IMR-90 (cell line): ENCODE measurements around the gene FOXP1. TPM values are rescaled to one million over a fixed set of nuclear protein-coding genes. Genes with fewer than 3 reads are reported as not detected.
A peak's percentile ranks its signal among the peaks of the same experiment; 100 is the strongest.

Source experiments
- ATAC-seq: fragments of 200-7000 bp; cut with Tn5 transposase; 2 replicates; pipeline ENCODE4 v1.9.1; 2020; ENCODE audit warnings: low read depth, mild to moderate bottlenecking, moderate library complexity
- BruUV-seq: library from RNA; stranded (reverse); fragments of 400-500 nt; replicated peaks from 2 replicates; lab custom pipeline; 2021; lab: Mats Ljungman, UMichigan
- CTCF ChIA-PET: fragments of 300-600 bp; formaldehyde crosslinking; extraction: SDS; loops from one replicate; lab custom pipeline; 2021; ENCODE audit warnings: antibody characterized with exemption; lab: Yijun Ruan, JAX
- POLR2A ChIA-PET: fragments of 300-600 bp; sonication (Branson Sonifier 250); formaldehyde crosslinking; loops from one replicate; lab custom pipeline; 2022; ENCODE audit warnings: antibody characterized with exemption; ENCODE audit not compliant: unreplicated experiment; lab: Charles Lee
- DNase-seq: peaks from one replicate; pipeline ENCODE4 v3.0.0; 2013
- H2AFZ ChIP-seq: replicated peaks from 2 replicates; pipeline ENCODE3; 2013; ENCODE audit warnings: low read length, mild to moderate bottlenecking; ENCODE audit not compliant: poor library complexity
- H2AK5ac ChIP-seq: 2 replicates; pipeline ENCODE4 v1.6.1; 2013; ENCODE audit warnings: low read depth, low read length, inconsistent platforms
- H2AK9ac ChIP-seq: replicated peaks from 2 replicates; pipeline ENCODE3; 2013; ENCODE audit warnings: mild to moderate bottlenecking, low read depth, low read length, moderate library complexity; ENCODE audit not compliant: poor library complexity
- H2BK120ac ChIP-seq: 2 replicates; pipeline ENCODE4 v1.6.1; 2013; ENCODE audit warnings: low read depth, low read length, inconsistent platforms
- H2BK15ac ChIP-seq: 3 replicates; pipeline ENCODE4 v1.6.1; 2013; ENCODE audit warnings: low read depth, low read length, inconsistent platforms
- H2BK20ac ChIP-seq: 2 replicates; pipeline ENCODE4 v1.6.1; 2013; ENCODE audit warnings: low read depth, mild to moderate bottlenecking, inconsistent platforms, low read length, moderate library complexity
- H2BK5ac ChIP-seq: 2 replicates; pipeline ENCODE4 v1.6.1; 2013; ENCODE audit warnings: mild to moderate bottlenecking, low read depth, low read length, inconsistent platforms; ENCODE audit not compliant: poor library complexity, severe bottlenecking
- H3K14ac ChIP-seq: replicated peaks from 2 replicates; pipeline ENCODE4 v1.6.1; 2013; ENCODE audit warnings: low read depth, low read length, inconsistent platforms
- H3K18ac ChIP-seq: 2 replicates; pipeline ENCODE4 v1.6.1; 2013; ENCODE audit warnings: low read depth, low read length, control low read depth
- H3K23ac ChIP-seq: 2 replicates; pipeline ENCODE4 v1.6.1; 2013; ENCODE audit warnings: low read depth, low read length, inconsistent platforms
- H3K27ac ChIP-seq: 2 replicates; pipeline ENCODE4 v1.5.1; 2013; ENCODE audit warnings: mild to moderate bottlenecking, control low read depth, low read length; ENCODE audit not compliant: insufficient read depth
- H3K27me3 ChIP-seq: 2 replicates; pipeline ENCODE4 v1.6.1; 2013; ENCODE audit warnings: low read length; ENCODE audit not compliant: control insufficient read depth, insufficient read depth
- H3K36me3 ChIP-seq: 2 replicates; pipeline ENCODE4 v1.6.1; 2013; ENCODE audit warnings: low read length, mixed read lengths; ENCODE audit not compliant: control insufficient read depth, insufficient read depth
- H3K4ac ChIP-seq: 2 replicates; pipeline ENCODE4 v1.6.1; 2013; ENCODE audit warnings: low read depth, low read length, inconsistent platforms
- H3K4me1 ChIP-seq: 2 replicates; pipeline ENCODE4 v1.6.1; 2013; ENCODE audit warnings: low read length, mixed read lengths; ENCODE audit not compliant: control insufficient read depth, insufficient read depth
- H3K4me2 ChIP-seq: 2 replicates; pipeline ENCODE4 v1.6.1; 2013; ENCODE audit warnings: low read depth, mild to moderate bottlenecking, control low read depth, low read length, moderate library complexity
- H3K4me3 ChIP-seq: 2 replicates; pipeline ENCODE4 v1.5.1; 2013; ENCODE audit warnings: low read depth, mild to moderate bottlenecking, control low read depth, low read length, moderate library complexity; ENCODE audit not compliant: insufficient read depth
- H3K56ac ChIP-seq: 2 replicates; pipeline ENCODE4 v1.6.1; 2013; ENCODE audit warnings: low read length, inconsistent platforms; ENCODE audit not compliant: insufficient read depth; ENCODE audit errors: extremely low read depth
- H3K79me1 ChIP-seq, 2 experiments: 2 replicates each; pipeline ENCODE4 v1.6.1; 2013; ENCODE audit warnings: low read length in 2 of 2, inconsistent platforms in 1 of 2, low read depth in 1 of 2
- H3K9ac ChIP-seq: 2 replicates; pipeline ENCODE4 v1.6.1; 2013; ENCODE audit warnings: low read depth, low read length, control low read depth
- H3K9me1 ChIP-seq: 2 replicates; pipeline ENCODE4 v1.6.1; 2013; ENCODE audit warnings: low read length, inconsistent platforms; ENCODE audit not compliant: insufficient read depth
- H3K9me3 ChIP-seq: 2 replicates; pipeline ENCODE4 v1.6.1; 2013; ENCODE audit warnings: low read length; ENCODE audit not compliant: control insufficient read depth, insufficient read depth
- H4K20me1 ChIP-seq: 2 replicates; pipeline ENCODE4 v1.6.1; 2013; ENCODE audit warnings: low read length, inconsistent platforms; ENCODE audit not compliant: insufficient read depth
- H4K5ac ChIP-seq: 2 replicates; pipeline ENCODE4 v1.6.1; 2013; ENCODE audit warnings: mild to moderate bottlenecking, low read depth, low read length, control low read depth
- H4K8ac ChIP-seq, 2 experiments: 2 replicates each; pipeline ENCODE4 v1.6.1; 2013; ENCODE audit warnings: low read depth in 2 of 2, low read length in 2 of 2, control low read depth in 1 of 2, inconsistent platforms in 1 of 2
- H4K91ac ChIP-seq: 2 replicates; pipeline ENCODE4 v1.6.1; 2013; ENCODE audit warnings: low read depth, low read length, inconsistent platforms; ENCODE audit not compliant: insufficient read depth
- BHLHE40 ChIP-seq: fragments of 150-350 bp; IDR thresholded peaks from 2 replicates; pipeline ENCODE4 v1.6.1; 2016; ENCODE audit warnings: mild to moderate bottlenecking, low read depth, low read length
- CEBPB ChIP-seq: IDR thresholded peaks from 2 replicates; pipeline ENCODE4 v1.6.1; 2012; ENCODE audit warnings: low read depth, low read length, improper control_type of control experiment
- CTCF ChIP-seq: conservative IDR thresholded peaks from 2 replicates; pipeline ENCODE4 v1.5.1; 2012; ENCODE audit warnings: mild to moderate bottlenecking, low read depth, low read length, improper control_type of control experiment
- ELK1 ChIP-seq: fragments of 150-350 bp; IDR thresholded peaks from 2 replicates; pipeline ENCODE4 v1.6.1; 2016; ENCODE audit warnings: low read depth, mild to moderate bottlenecking, low read length, moderate library complexity, borderline replicate concordance
- FOS ChIP-seq: fragments of 150-350 bp; IDR thresholded peaks from 2 replicates; pipeline ENCODE4 v1.6.1; 2016; ENCODE audit warnings: low read depth, low read length
- MAZ ChIP-seq: IDR thresholded peaks from 2 replicates; pipeline ENCODE4 v1.6.1; 2012; ENCODE audit warnings: low read depth, mild to moderate bottlenecking, low read length, improper control_type of control experiment, moderate library complexity, borderline replicate concordance
- MXI1 ChIP-seq: IDR thresholded peaks from 2 replicates; pipeline ENCODE4 v1.6.1; 2012; ENCODE audit warnings: low read depth, mild to moderate bottlenecking, low read length, moderate library complexity, borderline replicate concordance
- NFE2L2 ChIP-seq: fragments of 150-350 bp; IDR thresholded peaks from 2 replicates; pipeline ENCODE4 v1.6.1; 2016; ENCODE audit warnings: low read depth, mild to moderate bottlenecking, low read length
- POLR2A ChIP-seq: IDR thresholded peaks from 2 replicates; pipeline ENCODE4 v1.6.1; 2012; ENCODE audit warnings: mild to moderate bottlenecking, low read depth, low read length
- RAD21 ChIP-seq: IDR thresholded peaks from 2 replicates; pipeline ENCODE4 v1.6.1; 2012; ENCODE audit warnings: low read length, improper control_type of control experiment
- RCOR1 ChIP-seq: IDR thresholded peaks from 2 replicates; pipeline ENCODE4 v1.6.1; 2012; ENCODE audit warnings: mild to moderate bottlenecking, low read length, improper control_type of control experiment; ENCODE audit not compliant: insufficient replicate concordance
- RFX5 ChIP-seq: IDR thresholded peaks from 2 replicates; pipeline ENCODE4 v1.8.0; 2012; ENCODE audit warnings: low read depth, mild to moderate bottlenecking, low read length, moderate library complexity
- SMC3 ChIP-seq: fragments of 150-350 bp; IDR thresholded peaks from 2 replicates; pipeline ENCODE4 v1.6.1; 2016; ENCODE audit warnings: low read depth, mild to moderate bottlenecking, antibody characterized with exemption, low read length, moderate library complexity
- USF2 ChIP-seq: fragments of 150-350 bp; IDR thresholded peaks from 2 replicates; pipeline ENCODE4 v1.6.1; 2017; ENCODE audit warnings: mild to moderate bottlenecking, antibody characterized with exemption, low read length, low read depth
- WGBS, 2 experiments: methylation state at CpG; one replicate each; pipeline versions ENCODE4 v1.1.5 to v1.1.7; 2013; ENCODE audit warnings: missing lambda C conversion rate in 2 of 2; ENCODE audit not compliant: insufficient read length in 1 of 2; ENCODE audit errors: extremely low coverage in 2 of 2; 5-methylcytosine and 5-hydroxymethylcytosine counted together
- dilution Hi-C: fragments of 300-500 bp; cut with HindIII; formaldehyde crosslinking; loops from one replicate; pipeline ENCODE4 v1.14.3; 2018; ENCODE audit warnings: low sequenced_read_pairs; ENCODE audit not compliant: unreplicated experiment
- in situ Hi-C: fragments of 300-500 bp; cut with MboI; formaldehyde crosslinking; loops from 3 replicates; pipeline ENCODE4 v1.14.3; 2019; ENCODE audit warnings: low sequenced_read_pairs, inconsistent platforms, mixed read lengths
- intact Hi-C: fragments of 100-400 bp; cut with micrococcal nuclease; formaldehyde crosslinking; loops from 2 replicates; pipeline ENCODE4 v1.10.0; 2022
- polyA plus RNA-seq, 3 experiments: library from polyadenylated mRNA; depleted of rRNA; stranded (reverse); fragments of >200 nt; gene quantifications; 2 replicates each; pipeline ENCODE4 v1.2.3, GENCODE V29; 2012; ENCODE audit warnings: low replicate concordance in 1 of 3
- total RNA-seq: library from RNA; depleted of rRNA; stranded (reverse); fragments of >200 nt; gene quantifications from 2 replicates; pipeline ENCODE4 v1.2.3, GENCODE V29; 2012

The FOXP1 gene
- total and polyA plus RNA-seq, 2 of the 4 experiments (the other 2 are of a cell fraction) = 37.0 to 132 TPM

- no peak overlapping the region for H3K9ac ChIP-seq
- 60% methylated on average over 1 of the region's 8 CpGs; no CpG with 5 or more reads in 1 of the 2 experiments for WGBS, 2 experiments
- no peak overlapping the region for H3K56ac ChIP-seq
- no peaks in the 10 kb centered on the region for H3K9me3 ChIP-seq
- no peak overlapping the region for H4K91ac ChIP-seq
- H3K27me3 ChIP-seq = no peaks in the 10 kb centered on the region
- no peak overlapping the region for H2BK15ac ChIP-seq
- peak; percentile 36 for DNase-seq
- H3K14ac ChIP-seq = peak overlapping the region; percentile 48
- H4K8ac ChIP-seq = peak overlapping the region in 1 of 2 experiments; percentile 14; a peak in 1 of 4 replicates
- no peak overlapping the region for H3K18ac ChIP-seq
- ATAC-seq = peak; percentile 80
- ChIA-PET POLR2A (no interaction called here), CTCF (interaction anchor here (1.6 kb wide), 1 partner anchor 262 kb away, joined by 3 read pairs; no protein-coding TSS in a partner anchor)
- H3K4me2 ChIP-seq = peak overlapping the region; percentile 32; the same call in 1 of the 2 replicates
- dilution Hi-C loops (no loop called here), in situ Hi-C loops (loop anchor here (10.0 kb wide), 2 partner anchors 169 to 449 kb away; partner anchors contain the start of gene FOXP1), intact Hi-C loops (no loop called here)
- peak overlapping the region; percentile 48 for H2AFZ ChIP-seq
- H2BK120ac ChIP-seq = no peak overlapping the region
- 0 out of 2 replicates have a peak overlapping the region, but pooled peaks have one; percentile 22 for H3K4ac ChIP-seq
- H4K5ac ChIP-seq = peak overlapping the region; percentile 55; the same call in 1 of the 2 replicates
- no peak overlapping the region for H2BK20ac ChIP-seq
- peak overlapping the region; percentile 21; the same call in 1 of the 2 replicates for H3K27ac ChIP-seq
- no peak overlapping the region for H2AK9ac ChIP-seq
- no peak overlapping the region for H3K4me3 ChIP-seq
- BruUV-seq = no TSS peak
- H3K9me1 ChIP-seq = no peaks in the 10 kb centered on the region
- no peaks in the 10 kb centered on the region for H4K20me1 ChIP-seq
- no peaks in the 10 kb centered on the region for H3K36me3 ChIP-seq
- no peak overlapping the region for H2AK5ac ChIP-seq
- H3K23ac ChIP-seq = peak overlapping the region; percentile 17; the same call in 1 of the 2 replicates
- H3K79me1 ChIP-seq = peaks cover 0 to 12% of the 10 kb centered on the region in 2 experiments; a peak in 2 of 4 replicates
- H2BK5ac ChIP-seq = no peak overlapping the region
- H3K4me1 ChIP-seq = peaks cover 8% of the 10 kb centered on the region
- TF ChIP-seq NFE2L2 (no peak), CTCF (no peak), RAD21 (no peak), FOS (no peak), CEBPB (no peak), BHLHE40 (no peak), RCOR1 (no peak), MXI1 (no peak), SMC3 (no peak), RFX5 (no peak), USF2 (no peak), ELK1 (no peak), MAZ (no peak), POLR2A (no peak)
These were observed 448.0 kb downstream of the FOXP1 start for GRCh38 chr3:71135373-71136088.
